ENCODE data around the gene IFT122.
A peak's percentile ranks its signal among the peaks of the same experiment; 100 is the strongest.
"Not testable (repeated sequence)": the region's sequence is repeated elsewhere in the genome, so short reads cannot be mapped to it uniquely, and the experiment has no call there.

Gene IFT122

GRCh38 chr3:129490273-129490675 lies 50.2 kb downstream of the IFT122 start:
- H3K4me3 ChIP-seq (ENCODE audit: low read depth, low read length): no peak overlapping the region
- DNase-seq (ENCODE audit: low read depth): peak; percentile 72
- TF ChIP-seq, protein P1, sequence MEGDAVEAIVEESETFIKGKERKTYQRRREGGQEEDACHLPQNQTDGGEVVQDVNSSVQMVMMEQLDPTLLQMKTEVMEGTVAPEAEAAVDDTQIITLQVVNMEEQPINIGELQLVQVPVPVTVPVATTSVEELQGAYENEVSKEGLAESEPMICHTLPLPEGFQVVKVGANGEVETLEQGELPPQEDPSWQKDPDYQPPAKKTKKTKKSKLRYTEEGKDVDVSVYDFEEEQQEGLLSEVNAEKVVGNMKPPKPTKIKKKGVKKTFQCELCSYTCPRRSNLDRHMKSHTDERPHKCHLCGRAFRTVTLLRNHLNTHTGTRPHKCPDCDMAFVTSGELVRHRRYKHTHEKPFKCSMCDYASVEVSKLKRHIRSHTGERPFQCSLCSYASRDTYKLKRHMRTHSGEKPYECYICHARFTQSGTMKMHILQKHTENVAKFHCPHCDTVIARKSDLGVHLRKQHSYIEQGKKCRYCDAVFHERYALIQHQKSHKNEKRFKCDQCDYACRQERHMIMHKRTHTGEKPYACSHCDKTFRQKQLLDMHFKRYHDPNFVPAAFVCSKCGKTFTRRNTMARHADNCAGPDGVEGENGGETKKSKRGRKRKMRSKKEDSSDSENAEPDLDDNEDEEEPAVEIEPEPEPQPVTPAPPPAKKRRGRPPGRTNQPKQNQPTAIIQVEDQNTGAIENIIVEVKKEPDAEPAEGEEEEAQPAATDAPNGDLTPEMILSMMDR (IDR thresholded peaks at IDR 0.05; ENCODE audit: insufficient read depth, low read depth, low read length, missing control alignments): peak; percentile 89

DNA sequence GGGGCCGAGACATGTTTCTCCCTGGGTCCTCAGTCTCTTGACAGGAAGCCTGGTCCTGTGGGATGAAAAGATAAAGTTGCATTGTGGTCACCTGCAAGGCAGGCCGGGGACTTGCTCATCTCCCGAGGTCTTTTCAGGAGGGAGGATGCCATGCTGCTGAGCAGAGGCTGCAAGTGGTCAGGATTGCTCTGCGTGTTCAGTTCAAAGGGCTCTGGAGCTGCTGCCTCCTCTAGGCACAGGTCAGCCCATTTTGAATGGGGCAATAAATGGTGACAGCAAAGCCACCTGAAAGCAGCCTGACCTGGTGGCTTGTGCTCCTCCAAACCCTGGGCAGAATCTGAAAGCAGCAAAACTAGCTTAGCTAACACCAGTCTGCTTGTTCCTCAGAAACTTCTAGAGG lies 51.1 kb downstream of the IFT122 start:
- H3K4me3 ChIP-seq (ENCODE audit: low read depth, low read length); DNase-seq (ENCODE audit: low read depth): not testable (repeated sequence)

DNA sequence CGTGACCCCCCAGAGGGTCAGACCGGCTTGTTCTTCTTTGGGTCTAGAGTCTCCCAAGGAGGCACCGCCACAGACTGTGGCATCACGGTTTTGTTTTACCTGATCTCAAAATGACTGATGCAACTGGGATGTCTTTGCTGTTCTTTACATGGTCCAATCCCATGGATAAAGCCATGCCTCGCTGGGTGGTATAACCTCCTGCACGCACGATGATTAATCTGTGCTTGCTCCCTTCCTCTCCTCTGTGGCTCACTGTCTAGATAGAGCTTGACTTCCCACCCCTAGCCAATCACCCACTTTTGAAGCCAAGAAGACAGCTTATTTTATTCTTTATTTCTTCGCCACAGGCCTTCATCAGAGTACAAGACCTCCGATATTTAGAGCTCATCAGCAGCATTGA lies 51.8 kb downstream of the IFT122 start:
- TF ChIP-seq, protein P1 (IDR thresholded peaks at IDR 0.05; ENCODE audit: insufficient read depth, low read depth, low read length, missing control alignments): no peak

DNA sequence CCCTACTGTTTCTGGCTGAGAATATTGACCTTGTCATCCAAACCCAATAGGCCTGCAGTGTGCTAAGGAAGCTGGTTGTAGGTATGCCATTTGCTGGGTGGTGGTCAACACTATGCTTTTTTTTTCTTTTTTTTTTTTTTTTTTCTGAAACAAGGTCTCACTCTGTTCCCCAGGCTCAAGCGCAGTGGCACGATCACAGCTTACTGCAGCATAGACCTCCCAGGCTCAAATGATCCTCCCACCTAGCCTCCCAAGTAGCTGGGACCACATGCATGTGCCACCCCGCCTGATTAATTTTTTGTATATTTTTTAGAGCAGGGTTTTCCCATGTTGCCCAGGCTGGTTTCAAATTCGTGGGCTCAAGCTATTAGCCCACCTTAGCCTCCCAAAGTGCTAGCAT lies 52.7 kb downstream of the IFT122 start:
- H3K4me3 ChIP-seq (ENCODE audit: low read depth, low read length): no peak overlapping the region
- TF ChIP-seq, protein P1 (IDR thresholded peaks at IDR 0.05; ENCODE audit: insufficient read depth, low read depth, low read length, missing control alignments): no peak
- DNase-seq (ENCODE audit: low read depth): no peak

More for the DNA sequence above, 51.8 kb downstream of the IFT122 start:
- no peak for DNase-seq (ENCODE audit: low read depth)
- no peak overlapping the region for H3K4me3 ChIP-seq (ENCODE audit: low read depth, low read length)

- TF ChIP-seq, protein P1 (IDR thresholded peaks at IDR 0.05; ENCODE audit: insufficient read depth, low read depth, low read length, missing control alignments): no peak
- no peak overlapping the region for H3K4me3 ChIP-seq (ENCODE audit: low read depth, low read length)
- no peak for DNase-seq (ENCODE audit: low read depth)
These were observed 53.2 kb downstream of the IFT122 start for GRCh38 chr3:129493206-129493605.

DNA sequence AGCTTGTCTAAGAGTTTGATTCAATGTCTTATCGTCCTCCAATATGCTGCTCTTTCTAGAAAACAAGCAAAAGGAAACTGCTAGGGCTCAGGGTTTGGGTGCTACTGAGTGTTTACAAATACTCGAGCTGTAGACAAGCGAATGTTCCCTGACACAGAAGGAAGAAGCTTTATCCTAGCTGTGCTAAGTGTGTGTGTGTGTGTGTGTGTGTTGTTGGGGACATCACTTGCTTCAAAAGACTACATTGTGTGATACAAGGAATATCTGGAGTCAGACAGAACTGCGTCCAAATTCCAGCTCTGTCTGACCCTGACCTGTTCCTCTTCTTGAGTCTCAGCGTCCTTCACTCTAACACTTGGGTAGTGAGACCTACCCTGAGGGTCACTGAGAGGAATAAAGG lies 54.5 kb downstream of the IFT122 start:
- DNase-seq (ENCODE audit: low read depth); H3K4me3 ChIP-seq (ENCODE audit: low read depth, low read length): not testable (repeated sequence)

- not testable (repeated sequence) for H3K4me3 ChIP-seq (ENCODE audit: low read depth, low read length); DNase-seq (ENCODE audit: low read depth)
These were observed 55.1 kb downstream of the IFT122 start for GRCh38 chr3:129495006-129495639.

DNA sequence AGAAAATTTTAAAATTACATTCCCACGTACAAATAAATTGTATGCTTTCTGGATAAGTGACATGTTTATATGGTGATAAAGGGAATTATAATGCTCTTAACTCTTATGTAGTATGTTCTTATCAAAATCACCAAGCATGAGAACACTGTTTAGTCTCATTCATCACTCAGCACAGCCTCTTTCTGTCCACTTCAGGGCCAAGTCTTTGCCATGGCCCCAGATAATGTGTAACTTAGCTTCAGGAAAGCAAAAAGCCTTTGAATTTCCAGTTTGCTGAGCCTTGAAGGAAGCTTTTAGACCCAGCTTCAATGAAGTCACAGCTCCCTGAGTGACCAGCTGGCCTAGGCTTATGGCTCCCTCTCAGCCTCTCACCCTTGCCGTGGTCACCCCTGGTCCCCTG lies 57.9 kb downstream of the IFT122 start:
- not testable (repeated sequence) for DNase-seq (ENCODE audit: low read depth); H3K4me3 ChIP-seq (ENCODE audit: low read depth, low read length)

- not testable (repeated sequence) for H3K4me3 ChIP-seq (ENCODE audit: low read depth, low read length); DNase-seq (ENCODE audit: low read depth)
These were observed 58.8 kb downstream of the IFT122 start for GRCh38 chr3:129498603-129499488.

DNA sequence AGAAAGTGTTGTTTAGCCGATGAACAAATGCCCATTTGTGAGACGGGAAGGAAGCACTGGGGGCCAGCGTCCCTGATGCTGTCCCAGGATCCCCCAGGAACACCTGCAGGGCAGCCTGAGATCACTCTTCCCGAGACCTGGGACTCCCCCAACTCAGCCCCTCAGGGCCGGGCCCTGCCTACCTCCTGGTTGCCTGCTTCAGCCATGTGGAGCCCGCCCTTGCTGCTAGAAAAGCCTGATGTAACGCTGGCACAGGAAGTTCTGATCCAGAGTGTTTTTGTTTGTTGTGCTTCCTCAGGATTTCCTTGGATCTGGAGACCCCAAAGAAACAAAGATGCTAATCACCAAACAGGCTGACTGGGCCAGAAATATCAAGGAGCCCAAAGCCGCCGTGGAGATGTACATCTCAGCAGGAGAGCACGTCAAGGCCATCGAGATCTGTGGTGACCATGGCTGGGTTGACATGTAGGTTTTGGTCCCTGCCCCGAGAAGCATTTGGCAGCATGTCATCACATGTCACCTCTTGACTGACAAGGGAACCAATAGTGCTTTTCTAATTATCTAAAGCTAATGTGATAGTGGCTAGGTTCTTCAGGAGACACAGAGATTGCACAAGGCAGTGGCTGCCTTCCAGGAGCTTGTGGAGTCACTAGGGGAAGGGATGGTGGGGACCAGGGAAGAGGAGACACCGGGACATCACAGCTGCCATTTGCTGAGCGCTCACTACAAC lies 59.7 kb downstream of the IFT122 start:
- DNase-seq (ENCODE audit: low read depth): not testable (repeated sequence)

More for the DNA sequence above, 59.7 kb downstream of the IFT122 start:
- not testable (repeated sequence) for H3K4me3 ChIP-seq (ENCODE audit: low read depth, low read length)
